Activated CD8-positive, alpha-beta memory T cell treated with anti-CD3 and anti-CD28 coated beads, Interleukin-2, amount 50 U/mL, for 4 hours (primary cell): ENCODE results near the gene CENPB.
A peak's percentile ranks its signal among the peaks of the same experiment; 100 is the strongest.

Experiments
- DNase-seq: peaks from one replicate; pipeline ENCODE4 v3.0.0-alpha.2; 2020

Gene CENPB

DNA sequence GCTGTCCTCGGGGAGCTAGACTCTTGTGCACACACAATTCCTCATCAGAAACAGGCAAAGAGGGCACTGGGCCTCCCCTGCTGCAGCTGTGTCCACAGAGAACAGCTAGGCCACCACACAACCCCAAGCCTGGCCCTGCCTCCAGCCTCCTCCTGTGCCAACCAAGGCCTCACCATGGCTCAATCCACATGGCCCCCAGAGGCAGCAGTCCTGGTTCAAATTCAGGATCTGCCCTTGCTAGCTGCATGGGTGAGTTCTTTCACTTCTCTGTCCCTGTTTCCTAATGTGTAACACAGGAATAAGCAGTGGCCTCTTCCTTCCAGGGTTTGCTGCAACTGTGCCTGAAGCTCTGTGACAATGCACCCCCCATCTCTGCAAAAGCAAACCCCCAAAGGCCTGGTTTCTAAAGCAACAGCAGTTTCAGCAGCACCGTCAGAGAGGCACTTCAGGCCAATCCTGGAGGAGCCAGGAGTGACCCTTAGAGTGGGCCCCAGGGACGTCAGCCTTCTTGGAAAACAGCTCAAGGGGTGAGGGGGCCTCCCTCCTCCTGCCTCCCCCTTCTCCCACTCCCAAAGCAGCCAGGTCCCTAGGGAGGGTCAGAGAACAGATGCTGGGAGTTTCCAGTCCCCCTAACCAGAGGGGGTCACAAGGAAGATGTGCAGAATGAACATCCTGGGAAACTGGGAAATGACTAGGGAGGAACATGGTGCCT lies 21.2 kb downstream of the CENPB start:
- DNase-seq = no peak

DNA sequence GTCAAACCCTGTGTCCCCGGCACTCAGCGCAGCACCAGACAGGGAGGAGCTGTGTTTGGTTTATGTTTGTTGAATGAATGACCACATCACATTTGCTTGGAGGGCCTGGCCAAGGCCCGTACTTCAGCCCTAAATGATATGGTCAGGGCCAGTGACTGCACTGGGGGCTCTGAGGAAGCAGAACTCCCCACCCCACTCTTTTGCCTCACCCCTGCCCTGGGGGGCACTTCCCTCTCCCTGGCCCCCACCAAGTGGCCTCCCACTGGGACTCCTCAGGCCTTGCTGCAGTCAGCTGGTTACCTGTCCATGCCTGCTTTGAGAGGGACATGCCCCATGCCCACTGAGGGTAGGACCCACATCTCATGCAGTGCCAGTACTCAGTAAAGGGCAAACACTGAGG lies 21.9 kb downstream of the CENPB start:
- no peak for DNase-seq

DNA sequence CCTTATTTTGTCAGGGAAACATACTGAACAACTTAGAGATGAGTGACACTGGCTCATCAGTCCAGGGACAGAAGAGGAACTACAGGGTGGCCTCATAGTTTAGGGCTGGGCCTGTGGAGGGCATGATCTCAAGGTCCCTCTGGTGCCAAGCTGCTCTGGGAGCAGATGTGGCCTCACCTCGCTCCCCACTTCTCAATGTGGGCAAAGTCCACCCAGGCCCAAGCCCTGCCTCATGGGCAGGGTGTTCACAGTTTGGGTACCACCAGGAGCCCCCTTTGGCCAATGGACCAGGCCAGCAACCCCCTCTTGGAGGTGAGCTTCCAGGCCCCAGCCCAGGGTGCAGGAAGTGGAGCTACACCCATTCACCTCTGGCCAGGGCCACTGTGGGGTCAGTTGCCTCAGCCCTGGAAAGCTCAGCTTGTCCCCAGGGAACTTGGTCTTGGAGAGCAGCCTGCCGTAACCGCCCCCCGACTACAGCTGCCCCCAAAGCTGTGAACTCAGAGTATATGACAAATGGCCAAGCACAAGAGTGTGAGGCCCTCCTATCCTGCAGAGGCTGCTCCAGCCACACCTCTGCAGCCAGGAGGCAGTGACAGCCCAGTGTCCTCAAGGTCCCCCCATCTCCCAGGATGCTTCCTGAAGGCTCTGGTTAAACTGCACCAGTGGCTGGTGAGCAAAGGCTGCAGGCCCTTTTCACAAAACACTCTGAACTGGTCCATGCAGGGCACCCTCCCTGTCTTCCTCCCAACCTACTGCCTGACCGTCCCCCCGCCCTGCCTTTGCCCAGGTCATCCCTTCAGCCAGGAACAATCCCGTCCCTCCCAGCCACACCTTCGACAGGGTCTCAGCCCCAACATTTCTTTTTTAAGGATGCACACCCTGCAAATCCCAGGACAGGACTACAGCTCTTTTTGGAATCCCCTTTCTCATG lies 22.6 kb downstream of the CENPB start:
- no peak for DNase-seq

DNA sequence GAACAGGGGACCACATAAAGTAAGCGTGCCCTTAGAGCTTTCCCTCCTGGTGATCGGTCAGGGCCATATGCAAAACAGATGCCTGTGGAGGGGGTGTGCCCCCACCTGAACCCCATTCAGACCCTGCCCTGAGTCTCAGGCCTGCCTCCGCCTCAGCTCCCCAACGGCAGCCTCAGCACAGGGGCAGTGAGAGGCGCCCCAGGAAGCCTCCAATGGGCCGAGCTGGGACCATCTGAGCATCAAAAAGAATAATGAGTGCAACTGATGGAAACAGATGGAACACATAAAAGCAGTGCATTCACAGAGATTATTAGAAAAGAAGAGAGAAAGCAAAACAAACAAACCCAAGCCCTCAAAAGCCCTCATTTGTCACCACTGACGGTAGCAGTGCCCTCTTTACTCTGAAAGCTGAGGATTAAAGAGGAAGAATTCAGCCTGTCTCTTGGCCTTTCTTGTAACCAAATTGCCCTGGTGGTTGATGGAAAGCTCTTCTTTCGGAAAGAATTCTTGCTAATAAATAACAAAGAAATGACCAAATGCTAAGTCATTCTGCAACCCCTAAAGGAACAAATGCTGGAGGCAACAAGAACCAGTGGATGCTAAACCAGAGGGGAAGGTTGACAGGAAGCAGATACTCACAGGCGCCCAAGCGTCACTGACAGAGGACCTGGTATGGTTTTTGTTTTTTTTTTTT lies 25.7 kb downstream of the CENPB start:
- no peak for DNase-seq

DNA sequence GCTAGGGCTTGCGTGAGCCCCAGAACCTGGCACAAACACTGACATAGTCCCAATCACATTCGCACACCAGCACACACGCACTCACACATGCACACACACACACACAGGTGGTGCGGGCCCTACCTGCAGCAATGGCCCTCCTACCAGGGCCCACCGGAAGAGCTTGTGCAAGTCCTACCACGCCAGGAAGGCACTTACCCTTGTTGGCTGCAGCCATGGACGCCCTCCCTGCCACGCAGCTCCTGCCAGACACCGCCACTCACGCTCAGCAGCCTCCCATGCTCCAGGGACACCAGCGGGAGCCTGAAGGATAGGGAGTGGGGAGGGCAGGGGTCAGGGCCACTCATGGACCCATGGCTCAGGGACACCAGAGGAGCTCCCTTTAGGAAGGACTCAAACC lies 26.7 kb downstream of the CENPB start:
- DNase-seq = no peak

DNA sequence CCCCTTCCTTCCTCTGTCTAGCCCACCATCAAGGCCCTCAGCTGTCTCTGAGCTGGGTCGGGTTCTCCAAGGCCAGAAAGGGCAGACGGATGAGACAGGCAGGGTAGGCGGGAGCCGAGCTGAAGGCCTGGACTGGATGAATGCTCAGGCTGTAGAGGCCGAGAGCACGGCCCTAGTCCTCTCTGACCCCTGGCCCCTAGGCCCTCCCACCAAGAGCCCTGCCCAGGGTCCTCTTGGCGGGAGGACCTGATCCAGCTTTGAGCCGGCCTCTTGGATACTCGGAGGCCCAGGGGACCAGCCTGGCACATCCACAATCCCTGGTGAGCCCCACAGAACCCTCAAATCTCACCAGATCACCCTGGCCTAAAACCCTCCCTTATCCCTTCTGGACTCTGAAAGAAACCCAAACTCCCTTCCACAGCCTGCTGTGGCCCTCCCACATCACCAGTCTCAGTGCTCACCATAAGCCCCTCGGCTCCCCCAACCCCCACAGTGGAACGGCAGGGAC lies 27.2 kb downstream of the CENPB start:
- DNase-seq = no peak

DNA sequence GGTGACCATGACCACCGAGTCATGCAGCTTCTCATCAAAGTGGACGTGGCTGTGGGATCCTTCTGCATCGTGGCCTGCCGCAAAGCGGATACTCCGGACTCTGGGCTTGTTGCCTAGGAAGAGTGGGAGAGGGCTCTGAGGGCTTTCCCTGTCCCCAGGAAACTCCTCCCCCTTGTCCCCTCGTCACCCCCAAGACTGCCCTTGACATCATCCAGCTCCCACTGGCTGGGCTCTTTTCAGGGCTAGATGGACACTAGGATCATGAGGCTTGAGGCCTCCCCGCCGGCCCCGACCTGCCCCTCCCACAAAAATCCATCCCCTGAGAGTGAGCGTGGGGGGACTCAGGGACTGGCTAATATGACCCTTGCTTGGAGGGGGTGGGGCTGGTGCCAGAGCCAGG lies 28.0 kb downstream of the CENPB start:
- no peak for DNase-seq

DNA sequence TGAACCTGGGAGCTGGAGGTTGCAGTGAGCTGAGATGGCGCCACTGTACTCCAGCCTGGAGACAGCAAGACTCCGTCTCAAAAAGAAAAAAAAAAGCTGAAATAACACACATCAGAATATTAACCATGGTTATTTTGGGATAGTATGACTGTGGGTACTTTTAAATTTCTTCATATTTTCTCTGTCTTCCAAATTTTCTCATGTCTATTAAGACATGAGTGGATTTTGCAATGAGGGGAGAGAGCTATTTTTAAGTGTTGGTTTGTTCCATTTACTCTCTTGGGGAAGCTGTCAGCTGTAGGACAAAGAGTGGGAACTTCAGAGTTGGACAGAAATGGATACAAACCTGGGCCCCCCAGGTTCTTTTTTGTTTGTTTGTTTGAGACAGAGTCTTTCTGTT lies 29.3 kb downstream of the CENPB start:
- DNase-seq = no peak

DNA sequence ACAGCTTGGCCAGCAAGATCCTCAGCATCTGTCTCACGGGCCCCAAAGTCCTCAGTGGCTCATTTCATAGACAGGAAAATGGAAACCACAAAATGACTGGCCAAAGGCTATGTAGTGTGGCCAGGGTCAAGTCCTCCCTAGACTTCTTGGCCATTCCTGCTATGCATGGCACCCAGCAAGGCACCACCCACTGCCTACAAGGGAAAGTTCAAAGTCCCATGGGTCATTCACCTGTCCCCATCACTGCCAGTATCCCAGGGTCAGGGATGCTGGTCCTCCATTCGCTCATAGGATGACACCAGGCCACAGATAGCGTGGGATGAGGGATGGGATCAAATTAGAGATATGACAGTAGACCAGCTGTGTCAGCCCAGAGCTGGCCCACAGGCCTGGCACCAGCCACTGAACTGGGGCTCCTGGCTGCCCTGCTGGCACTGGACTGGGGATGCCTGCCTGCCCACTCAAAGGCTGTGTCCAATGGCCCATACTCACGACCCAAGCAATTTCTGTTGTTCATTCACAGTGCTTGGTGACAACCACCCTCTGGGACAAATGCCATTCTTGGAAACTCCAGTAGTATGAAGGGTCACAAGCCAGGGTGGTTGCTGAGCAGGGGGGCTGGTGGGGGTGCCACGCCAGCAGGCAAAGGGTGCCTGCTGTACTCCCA lies 30.6 kb downstream of the CENPB start:
- no peak for DNase-seq

DNA sequence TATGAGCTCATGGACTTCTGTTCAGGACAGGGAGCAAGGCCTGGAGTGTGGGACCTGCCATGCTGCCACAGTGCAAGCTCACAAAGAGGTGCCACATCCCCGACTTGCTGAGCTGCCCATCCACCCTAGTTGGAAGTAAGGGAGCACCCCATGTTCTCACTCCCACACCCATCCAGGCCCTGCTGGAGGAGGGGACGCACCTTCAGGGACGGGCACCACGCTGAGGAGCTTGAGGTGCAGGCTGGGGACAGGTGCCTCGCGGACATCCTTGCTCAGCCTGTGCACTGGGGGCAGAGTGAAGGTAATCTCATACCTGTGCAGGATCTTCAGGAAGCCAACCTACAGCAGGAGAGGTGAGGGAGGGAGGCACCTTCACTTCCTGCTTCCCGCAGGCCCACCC lies 31.3 kb downstream of the CENPB start:
- no peak for DNase-seq

DNA sequence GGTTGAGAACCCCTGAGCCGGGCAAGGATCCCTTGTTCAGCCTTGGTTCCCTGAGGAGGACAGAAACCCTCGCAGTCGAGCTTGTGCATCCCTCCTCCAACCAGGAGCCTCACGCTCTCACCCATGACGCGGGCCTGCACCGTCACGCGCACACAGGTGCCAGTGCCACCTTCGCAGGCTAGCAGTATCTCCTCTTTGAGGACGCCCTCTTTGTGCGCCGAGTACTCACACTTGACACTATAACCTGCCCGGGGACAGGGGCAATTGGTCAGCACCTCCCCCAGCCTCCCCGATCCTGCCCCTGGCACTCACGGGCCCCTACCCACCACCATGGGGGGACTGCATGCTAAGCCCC lies 32.3 kb downstream of the CENPB start:
- DNase-seq = no peak

DNA sequence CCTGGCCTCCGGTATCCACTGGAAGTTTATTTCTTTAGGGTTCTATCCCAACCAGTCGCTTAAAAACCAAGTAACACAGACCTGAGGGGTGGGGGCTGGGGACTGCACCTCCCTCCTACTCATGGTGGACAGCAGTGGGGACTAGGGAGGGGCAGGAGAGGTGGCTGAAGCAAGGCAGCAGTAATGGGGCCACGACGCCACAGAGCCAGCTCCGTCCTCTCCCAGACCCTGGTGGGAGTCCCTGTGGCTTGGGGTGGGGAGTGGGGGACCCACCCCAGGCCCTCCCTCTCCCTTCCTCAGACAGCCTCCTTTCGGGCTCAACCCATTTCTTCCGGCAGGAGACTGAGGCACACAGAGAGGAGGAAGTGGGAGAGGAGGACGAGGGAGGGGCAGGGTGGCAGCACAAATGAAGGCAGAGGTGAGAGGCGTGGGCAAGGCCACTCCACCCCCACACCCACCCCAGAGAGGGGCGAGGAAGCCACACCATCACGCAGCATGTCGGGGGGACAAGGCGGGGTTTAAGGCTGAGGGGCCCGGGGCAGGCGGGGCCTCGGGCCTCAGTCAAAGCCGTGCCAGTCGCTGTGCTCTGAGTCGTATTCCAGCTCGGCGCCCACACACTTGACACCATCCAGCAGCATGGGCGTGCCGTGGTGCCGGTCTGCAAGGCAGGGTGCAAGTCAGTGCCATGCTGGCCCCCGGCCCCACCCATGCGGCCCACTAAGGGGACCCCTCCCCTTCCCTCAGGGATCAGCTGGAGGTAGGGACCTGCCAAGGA lies 32.9 kb downstream of the CENPB start:
- no peak for DNase-seq

DNA sequence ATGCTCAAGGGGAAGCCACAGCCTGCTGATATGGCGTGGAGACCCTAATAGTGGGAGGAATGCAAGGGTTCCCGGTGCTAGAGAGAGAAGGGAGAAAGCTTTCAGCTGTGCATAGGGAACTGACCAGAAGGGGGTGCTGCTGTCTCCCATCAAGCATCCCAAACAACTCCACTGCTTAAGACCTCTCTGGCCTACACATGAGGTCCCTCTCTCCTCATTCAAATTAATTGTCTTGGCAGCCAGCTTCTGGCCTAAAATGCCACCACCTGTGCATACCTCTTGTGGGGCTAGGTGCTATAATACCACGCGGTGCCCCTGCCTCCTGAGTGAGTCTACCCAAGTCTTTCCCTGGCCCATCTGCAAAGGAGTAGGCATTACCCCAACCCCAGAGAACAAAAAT lies 33.4 kb downstream of the CENPB start:
- DNase-seq = peak; percentile 57

DNA sequence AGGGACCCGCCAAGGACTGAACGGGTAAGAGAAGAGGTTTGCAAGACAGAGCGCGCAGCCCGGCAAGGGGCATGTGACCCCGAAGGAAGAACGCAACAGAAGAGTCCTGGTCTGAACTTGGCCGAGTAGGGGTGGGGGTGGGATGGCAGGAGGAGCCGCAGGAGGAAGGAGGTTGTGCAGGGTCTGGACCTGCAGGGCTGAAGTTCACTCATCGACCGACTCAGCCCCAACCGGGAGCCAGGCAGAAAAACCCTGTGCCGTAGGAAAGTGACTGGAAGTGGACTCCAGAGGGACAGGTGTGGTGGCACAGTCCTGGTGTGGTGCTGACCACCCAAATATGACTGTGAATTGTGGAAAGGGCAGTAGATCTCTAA lies 34.2 kb downstream of the CENPB start:
- no peak for DNase-seq

DNA sequence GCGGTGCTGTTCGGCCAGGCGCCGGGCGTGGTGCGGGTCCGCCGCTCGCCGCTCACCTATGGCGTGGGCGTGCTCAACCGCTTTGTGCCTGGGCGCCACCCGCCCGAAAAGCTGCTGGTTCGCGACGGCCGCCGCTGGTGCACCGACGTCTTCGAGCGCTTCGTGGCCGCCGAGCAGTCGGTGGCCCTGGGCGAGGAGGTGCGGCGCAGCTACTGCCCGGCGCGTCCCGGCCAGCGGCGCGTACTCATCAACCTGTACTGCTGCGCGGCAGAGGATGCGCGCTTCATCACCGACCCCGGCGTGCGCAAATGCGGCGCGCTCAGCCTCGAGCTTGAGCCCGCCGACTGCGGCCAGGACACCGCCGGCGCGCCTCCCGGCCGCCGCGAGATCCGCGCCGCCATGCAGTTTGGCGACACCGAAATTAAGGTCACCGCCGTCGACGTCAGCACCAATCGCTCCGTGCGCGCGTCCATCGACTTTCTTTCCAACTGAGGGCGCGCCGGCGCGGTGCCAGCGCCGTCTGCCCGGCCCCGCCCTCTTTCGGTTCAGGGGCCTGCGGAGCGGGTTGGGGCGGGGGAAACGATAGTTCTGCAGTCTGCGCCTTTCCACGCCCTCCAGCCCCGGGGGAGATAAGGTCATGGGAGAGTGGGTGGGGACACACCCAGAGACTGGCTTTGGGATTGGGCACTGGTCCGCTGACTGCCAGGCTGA lies 34.7 kb downstream of the CENPB start:
- peak; percentile 37 for DNase-seq

DNA sequence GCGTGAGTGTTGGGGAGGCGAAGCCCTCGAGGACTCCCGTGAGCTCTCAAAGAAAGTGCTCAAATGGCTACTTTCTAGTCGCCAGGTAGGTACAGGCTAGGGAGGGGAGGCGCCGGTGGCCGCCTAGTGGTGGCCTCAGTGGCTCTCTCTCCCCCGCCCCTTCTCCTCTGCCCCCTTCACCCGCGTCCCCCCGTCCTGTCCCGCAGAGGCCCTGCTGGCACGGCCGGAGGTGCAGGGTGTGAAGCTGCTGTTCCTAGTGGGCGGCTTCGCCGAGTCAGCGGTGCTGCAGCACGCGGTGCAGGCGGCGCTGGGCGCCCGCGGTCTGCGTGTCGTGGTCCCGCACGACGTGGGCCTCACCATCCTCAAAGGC lies 35.2 kb downstream of the CENPB start:
- no peak for DNase-seq

DNA sequence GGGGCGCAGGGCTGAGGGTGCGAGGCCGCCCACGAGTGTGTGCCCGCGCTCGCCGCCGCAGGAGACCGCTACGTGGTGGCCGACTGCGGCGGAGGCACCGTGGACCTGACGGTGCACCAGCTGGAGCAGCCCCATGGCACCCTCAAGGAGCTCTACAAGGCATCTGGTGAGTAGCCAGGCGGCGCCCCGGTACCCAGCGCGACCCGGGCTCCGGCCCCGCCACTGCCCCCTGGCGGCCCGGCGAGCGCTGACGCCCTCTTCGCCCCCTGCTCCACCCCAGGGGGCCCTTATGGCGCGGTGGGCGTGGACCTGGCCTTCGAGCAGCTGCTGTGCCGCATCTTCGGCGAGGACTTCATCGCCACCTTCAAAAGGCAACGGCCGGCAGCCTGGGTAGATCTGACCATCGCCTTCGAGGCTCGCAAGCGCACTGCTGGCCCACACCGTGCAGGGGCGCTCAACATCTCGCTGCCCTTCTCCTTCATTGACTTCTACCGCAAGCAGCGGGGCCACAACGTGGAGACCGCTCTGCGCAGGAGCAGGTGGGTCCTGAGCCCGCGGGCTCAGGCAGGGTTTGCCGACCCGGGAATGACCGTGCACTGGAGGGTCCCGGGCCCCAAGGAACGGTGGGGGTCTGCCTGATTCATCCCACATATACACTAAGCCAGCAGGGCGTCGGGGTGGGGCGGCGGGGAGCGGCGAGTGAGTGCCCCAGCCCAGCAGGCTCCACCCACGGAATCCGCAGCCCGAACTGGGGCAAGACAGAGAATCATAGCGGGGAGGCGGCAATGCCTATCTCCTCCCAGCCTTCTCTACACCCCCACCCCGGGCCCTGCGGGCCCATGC lies 36.6 kb downstream of the CENPB start:
- DNase-seq = no peak

DNA sequence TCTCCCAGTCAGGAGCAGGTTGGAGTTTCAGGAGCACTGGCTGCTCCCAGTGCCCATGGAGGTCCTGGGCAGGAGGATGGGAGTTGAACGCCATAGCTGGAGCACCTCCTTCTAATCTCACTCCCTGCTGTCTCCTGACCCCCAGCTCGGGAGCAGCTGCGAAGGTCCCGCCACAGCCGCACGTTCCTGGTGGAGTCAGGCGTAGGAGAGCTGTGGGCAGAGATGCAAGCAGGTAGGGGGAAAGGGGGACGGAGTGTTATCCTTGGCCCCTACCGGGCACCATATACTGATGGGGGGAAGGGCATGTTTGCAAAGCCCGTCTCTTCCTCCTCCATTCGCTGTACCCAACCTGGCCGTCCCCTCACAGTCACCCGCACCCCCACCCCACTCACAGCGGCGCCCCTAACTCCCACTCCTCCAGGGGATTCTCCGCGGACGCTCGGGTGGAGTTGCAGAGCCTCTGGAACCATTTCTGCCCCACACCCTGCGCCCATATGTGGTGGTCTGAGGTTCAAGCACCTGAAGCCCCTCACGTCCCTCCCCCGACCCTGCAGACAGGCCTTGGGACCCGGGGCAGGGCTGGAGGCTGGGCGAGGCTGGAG lies 37.4 kb downstream of the CENPB start:
- DNase-seq = no peak

DNA sequence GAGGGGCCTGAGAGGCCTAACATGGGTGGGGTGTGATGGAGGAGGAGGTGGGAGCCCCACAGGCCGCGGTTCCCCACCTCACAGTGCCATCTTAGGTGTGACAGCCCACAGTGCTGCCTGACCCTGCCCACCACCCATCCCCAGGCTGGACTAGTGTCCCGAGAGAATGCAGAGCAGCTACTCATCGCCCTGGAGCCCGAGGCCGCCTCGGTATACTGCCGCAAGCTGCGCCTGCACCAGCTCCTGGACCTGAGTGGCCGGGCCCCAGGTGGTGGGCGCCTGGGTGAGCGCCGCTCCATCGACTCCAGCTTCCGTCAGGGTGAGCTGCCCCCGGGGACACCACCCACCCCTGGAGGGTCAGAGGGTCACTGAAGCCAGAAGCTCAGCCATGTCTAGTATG lies 38.5 kb downstream of the CENPB start:
- DNase-seq = no peak

DNA sequence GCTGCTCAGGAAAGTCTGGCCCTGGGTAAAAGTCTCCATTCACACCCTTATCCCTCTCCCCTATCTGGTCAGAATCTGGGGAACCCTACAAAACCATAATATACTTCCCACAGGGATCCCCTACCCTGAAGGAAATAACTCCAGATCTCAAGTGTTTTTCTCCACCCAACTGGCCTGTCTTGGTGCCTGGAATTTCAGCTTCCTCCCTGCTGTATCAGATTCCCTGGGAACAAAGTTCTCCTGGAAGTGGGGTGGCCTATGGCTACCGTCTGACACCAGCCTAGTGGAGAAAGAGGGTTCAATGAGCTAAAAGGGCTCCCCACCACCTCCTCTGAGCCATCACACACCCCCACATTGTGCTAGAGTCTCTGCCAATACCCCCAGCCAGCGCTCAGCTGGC lies 39.1 kb downstream of the CENPB start:
- DNase-seq = no peak
